GM06990 (cell line): ENCODE data around the gene ELMO1.

ENCODE experiments used
- DNase-seq: peaks from one replicate; pipeline ENCODE4 v3.0.0-alpha.2; 2011; ENCODE audit not compliant: insufficient read length; ENCODE audit errors: extremely low read depth
- H3K27me3 ChIP-seq: replicated peaks from 2 replicates; pipeline ENCODE4 v1.6.0; 2011; ENCODE audit warnings: low read length; ENCODE audit not compliant: control insufficient read depth, insufficient read depth
- H3K36me3 ChIP-seq: 2 replicates; pipeline ENCODE4 v1.5.1; 2011; ENCODE audit warnings: low read length; ENCODE audit not compliant: control insufficient read depth, insufficient read depth
- H3K4me3 ChIP-seq: replicated peaks from 2 replicates; pipeline ENCODE4 v1.5.1; 2011; ENCODE audit warnings: low read depth, mild to moderate bottlenecking, control low read depth, low read length
- TF ChIP-seq, protein P1 (sequence below): IDR thresholded peaks from 2 replicates; pipeline ENCODE4 v1.5.1; 2011; ENCODE audit warnings: low read length, control low read depth, mild to moderate bottlenecking, inconsistent platforms; ENCODE audit not compliant: insufficient read depth, poor library complexity, severe bottlenecking

The ELMO1 gene

DNA sequence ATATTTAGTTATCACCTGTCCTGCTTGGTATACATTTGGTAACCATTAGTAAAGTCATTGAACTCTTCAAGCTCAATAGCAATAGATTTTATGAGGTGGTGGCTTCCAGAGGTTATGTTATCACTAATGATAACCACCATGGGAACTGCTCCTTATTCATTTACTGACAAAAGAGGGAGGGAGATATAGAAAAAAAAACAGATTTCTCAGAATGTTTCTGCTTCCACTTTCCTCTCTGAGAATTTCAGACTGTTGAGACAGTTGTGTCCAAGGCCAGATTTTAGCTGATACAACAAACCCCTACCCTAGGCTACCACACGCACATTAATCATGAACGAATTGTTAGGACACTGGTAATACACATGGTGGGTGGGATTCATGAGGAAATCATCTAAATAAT, 570.4 kb downstream of the ELMO1 start:
- Histone ChIP-seq H3K36me3 (peaks cover 13% of the 10 kb centered on the region), H3K27me3 (no peaks in the 10 kb centered on the region), H3K4me3 (no peak overlapping the region)
- DNase-seq = no peak
- TF ChIP-seq, protein P1, sequence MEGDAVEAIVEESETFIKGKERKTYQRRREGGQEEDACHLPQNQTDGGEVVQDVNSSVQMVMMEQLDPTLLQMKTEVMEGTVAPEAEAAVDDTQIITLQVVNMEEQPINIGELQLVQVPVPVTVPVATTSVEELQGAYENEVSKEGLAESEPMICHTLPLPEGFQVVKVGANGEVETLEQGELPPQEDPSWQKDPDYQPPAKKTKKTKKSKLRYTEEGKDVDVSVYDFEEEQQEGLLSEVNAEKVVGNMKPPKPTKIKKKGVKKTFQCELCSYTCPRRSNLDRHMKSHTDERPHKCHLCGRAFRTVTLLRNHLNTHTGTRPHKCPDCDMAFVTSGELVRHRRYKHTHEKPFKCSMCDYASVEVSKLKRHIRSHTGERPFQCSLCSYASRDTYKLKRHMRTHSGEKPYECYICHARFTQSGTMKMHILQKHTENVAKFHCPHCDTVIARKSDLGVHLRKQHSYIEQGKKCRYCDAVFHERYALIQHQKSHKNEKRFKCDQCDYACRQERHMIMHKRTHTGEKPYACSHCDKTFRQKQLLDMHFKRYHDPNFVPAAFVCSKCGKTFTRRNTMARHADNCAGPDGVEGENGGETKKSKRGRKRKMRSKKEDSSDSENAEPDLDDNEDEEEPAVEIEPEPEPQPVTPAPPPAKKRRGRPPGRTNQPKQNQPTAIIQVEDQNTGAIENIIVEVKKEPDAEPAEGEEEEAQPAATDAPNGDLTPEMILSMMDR = no peak

DNA sequence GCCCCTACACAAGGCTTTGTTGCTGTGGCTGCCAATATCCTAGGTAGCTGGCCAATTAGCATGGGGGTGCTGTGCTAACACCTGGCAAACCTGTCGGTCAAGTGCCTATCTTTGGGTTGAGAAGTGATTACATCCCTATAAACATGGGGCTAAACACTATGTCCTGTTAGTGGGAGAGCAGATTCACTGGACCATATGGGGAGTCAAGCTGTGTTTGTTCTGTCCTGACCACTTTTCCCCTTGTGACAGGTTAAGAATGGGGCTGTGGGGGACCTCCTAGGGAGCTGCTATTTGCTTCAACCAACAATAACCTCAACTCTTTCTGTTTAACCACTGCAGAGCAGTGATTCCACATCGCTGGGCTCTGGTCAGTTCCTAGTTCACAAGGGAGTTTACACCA, 572.9 kb downstream of the ELMO1 start:
- Histone ChIP-seq H3K36me3 (peaks cover 14% of the 10 kb centered on the region), H3K27me3 (no peaks in the 10 kb centered on the region), H3K4me3 (no peak overlapping the region)
- DNase-seq = no peak
- TF ChIP-seq, protein P1 = no peak

DNA sequence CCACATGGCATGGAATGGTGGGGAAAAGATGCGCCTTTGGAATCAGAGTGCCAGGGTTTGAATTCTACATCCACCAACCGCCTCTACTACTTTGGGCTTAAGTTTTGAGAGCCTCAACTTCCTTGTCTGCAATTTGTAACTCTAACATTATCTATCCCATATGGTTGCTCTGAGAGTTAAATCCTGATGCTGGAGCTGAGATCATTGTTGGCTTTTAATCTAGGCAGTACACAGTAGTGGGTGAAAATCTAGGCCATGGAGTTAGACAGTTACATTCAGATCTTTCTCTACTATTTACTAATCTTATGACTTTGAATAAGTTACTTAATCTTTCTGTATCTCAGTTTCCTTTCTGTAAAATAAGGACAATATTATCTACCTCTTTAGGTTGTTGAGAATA, 574.6 kb downstream of the ELMO1 start:
- no peak overlapping the region for H3K4me3 ChIP-seq
- H3K36me3 ChIP-seq = peaks cover 14% of the 10 kb centered on the region
- TF ChIP-seq, protein P1 = no peak
- no peaks in the 10 kb centered on the region for H3K27me3 ChIP-seq
- no peak for DNase-seq

DNA sequence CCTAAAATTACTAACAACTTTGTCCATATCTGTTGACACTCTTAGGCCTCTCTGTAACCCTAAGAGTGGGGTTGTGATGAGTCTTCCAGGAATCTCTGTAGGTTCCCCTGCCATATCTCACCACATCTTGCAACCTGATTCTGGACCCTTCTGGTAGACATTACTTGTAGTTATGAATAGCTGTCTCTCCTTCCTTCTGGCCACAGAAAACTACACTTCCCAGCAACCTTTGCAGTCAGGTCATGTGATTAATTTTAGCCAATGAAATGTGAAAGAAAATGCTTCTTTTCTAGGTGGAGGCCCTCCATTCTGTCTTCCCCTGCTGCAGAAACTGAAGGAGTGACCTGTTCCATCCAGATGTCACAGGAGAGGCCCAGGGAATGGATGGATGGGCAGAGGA, 576.8 kb downstream of the ELMO1 start:
- no peak for DNase-seq

DNA sequence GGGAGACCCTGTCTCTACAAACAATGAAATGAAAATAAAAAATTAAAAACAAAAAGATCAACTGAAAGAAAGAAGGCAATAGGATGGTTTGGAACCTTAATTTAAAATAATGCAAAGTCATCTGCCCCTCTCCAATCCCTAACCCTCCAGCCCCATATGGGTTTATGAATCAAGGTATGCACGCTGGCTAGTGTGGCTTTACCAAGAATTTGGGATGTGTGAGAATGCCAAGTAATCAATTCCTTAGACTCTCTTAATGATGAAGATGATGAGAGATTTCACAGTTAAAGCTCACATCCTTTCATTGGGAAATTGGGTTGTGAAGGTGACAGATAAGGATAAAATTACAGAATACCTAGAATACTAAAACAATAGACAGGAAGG, 577.3 kb downstream of the ELMO1 start:
- TF ChIP-seq, protein P1 = no peak
- no peak for DNase-seq
- Histone ChIP-seq H3K4me3 (no peak overlapping the region), H3K36me3 (peaks cover 11% of the 10 kb centered on the region), H3K27me3 (no peaks in the 10 kb centered on the region)

More for the DNA sequence above, 576.8 kb downstream of the ELMO1 start:
- TF ChIP-seq, protein P1 = no peak
- Histone ChIP-seq H3K27me3 (no peaks in the 10 kb centered on the region), H3K4me3 (no peak overlapping the region), H3K36me3 (peaks cover 13% of the 10 kb centered on the region)
